SK-N-MC (cell line): Measurements from ENCODE around the gene GRAMD2B.

Source experiments
- DNase-seq: peaks from one replicate; pipeline ENCODE4 v3.0.0-alpha.2; 2011; ENCODE audit warnings: low read depth, low spot score
- H3K27ac ChIP-seq: fragments of 200-600 bp; sonication (generic); 2 replicates; pipeline ENCODE4 v1.5.1; 2016; ENCODE audit warnings: mixed run types
- H3K36me3 ChIP-seq: fragments of 200-600 bp; sonication (generic); 2 replicates; pipeline ENCODE4 v1.6.1; 2017; ENCODE audit warnings: antibody characterized with exemption, low read length, mixed read lengths; ENCODE audit not compliant: insufficient read depth
- H3K4me3 ChIP-seq: fragments of 200-600 bp; sonication (generic); 2 replicates; pipeline ENCODE4 v1.5.1; 2016
- H3K9ac ChIP-seq: fragments of 200-600 bp; sonication (generic); 2 replicates; pipeline ENCODE4 v1.8.0; 2017; ENCODE audit warnings: mixed run types, mixed read lengths; ENCODE audit not compliant: insufficient read length
- H3K9me3 ChIP-seq: fragments of 200-600 bp; sonication (generic); 2 replicates; pipeline ENCODE4 v1.6.1; 2017; ENCODE audit warnings: low read depth, mild to moderate bottlenecking, antibody characterized with exemption, low read length, moderate library complexity, mixed read lengths
- EZH2 ChIP-seq: fragments of 200-600 bp; sonication (generic); IDR thresholded peaks from one replicate; pipeline ENCODE4 v1.6.1; 2017; ENCODE audit warnings: antibody characterized with exemption
- FOXP2 ChIP-seq: optimal IDR thresholded peaks from 2 replicates; pipeline ENCODE3; 2011; ENCODE audit warnings: mild to moderate bottlenecking, moderate library complexity; ENCODE audit not compliant: insufficient read depth; ENCODE audit errors: extremely low read length, control extremely low read depth
- POLR2AphosphoS5 ChIP-seq: IDR thresholded peaks from 2 replicates; pipeline ENCODE4 v1.6.1; 2012; ENCODE audit warnings: mild to moderate bottlenecking, low read depth, low read length, borderline replicate concordance

The GRAMD2B gene

DNA sequence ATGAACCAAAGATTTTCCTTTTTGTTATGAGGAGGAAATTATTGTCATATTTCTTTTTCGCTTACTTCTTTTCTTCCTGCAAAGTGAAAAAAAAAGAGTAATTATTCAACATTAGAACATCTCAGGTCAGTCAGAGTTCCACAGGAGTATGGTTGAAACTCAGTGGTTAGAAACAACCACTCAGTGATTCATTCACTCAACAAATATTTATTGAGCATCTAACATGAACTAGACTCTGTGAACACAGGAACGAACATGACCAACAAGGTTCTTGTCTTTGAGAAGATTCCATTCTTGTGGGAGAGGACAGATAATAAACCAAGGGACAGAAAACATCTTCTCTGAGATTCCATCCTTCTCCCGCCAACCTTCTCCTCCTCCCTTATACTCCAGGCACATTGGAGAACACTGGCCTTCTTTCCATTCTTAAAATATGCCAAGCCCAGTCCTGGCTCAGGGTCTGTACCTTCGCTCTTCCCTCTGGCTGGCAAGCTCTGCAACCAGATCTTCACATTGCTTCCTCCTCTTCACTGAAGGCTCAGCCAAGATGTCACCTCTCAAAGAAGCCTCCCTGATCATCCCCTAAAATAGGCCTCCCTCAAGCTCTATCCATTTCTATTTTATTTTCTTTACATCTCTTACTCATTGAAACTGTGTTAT lies 6.8 kb upstream of the GRAMD2B start:
- no peak for DNase-seq
- H3K4me3 ChIP-seq = no peak overlapping the region
- H3K27ac ChIP-seq = no peak overlapping the region
- TF ChIP-seq POLR2AphosphoS5 = no peak
- no peak for TF ChIP-seq EZH2
- TF ChIP-seq FOXP2 = no peak
- no peaks in the 10 kb centered on the region for H3K9me3 ChIP-seq
- no peak overlapping the region for H3K9ac ChIP-seq
- H3K36me3 ChIP-seq = no peaks in the 10 kb centered on the region

DNA sequence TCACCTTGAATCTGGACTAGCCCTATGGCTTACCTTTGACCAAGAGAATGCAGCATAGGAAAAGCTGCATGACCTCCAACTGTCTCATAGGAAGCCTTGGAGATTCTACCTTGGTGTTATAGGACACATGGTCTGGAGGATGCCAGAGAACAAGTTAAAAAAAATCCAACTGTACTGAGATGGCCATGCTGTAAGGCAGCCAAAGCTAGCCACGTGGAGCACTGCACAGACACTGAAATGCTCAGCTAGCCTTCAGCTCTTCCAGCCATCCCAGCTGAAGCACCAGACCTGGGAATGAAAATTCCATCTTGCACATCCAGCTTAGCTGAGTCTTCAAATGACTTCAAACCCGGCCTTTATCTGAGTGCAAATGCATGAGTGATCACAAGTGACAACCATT lies 6.0 kb upstream of the GRAMD2B start:
- DNase-seq = no peak
- no peak overlapping the region for H3K4me3 ChIP-seq

DNA sequence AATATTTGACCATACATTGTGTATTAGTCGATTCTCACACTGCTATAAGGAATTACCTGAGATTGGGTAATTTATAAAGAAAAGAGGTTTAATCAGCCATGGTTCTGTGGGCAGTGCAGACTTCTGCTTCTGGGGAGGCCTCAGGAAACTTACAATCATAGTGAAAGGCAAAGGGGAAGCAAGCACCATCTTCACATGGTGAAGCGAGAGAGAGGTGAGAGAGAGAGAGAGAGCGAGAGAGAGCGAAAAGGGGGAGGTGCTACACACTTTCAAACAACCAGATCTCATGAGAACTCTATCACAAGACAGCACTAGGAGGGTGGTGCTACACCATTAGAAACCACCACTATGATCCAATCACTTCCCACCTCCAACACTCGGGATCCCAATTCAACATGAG lies 4.1 kb upstream of the GRAMD2B start:
- DNase-seq = no peak
- TF ChIP-seq FOXP2 = no peak
- no peak for TF ChIP-seq POLR2AphosphoS5
- no peak for TF ChIP-seq EZH2
- H3K4me3 ChIP-seq = no peak overlapping the region
- H3K36me3 ChIP-seq = no peaks in the 10 kb centered on the region
- no peaks in the 10 kb centered on the region for H3K9me3 ChIP-seq
- H3K9ac ChIP-seq = no peak overlapping the region
- H3K27ac ChIP-seq = no peak overlapping the region

More for the DNA sequence above, 6.0 kb upstream of the GRAMD2B start:
- H3K9ac ChIP-seq = no peak overlapping the region
- H3K27ac ChIP-seq = no peak overlapping the region
- no peaks in the 10 kb centered on the region for H3K36me3 ChIP-seq
- H3K9me3 ChIP-seq = no peaks in the 10 kb centered on the region
- TF ChIP-seq POLR2AphosphoS5 (no peak), FOXP2 (no peak), EZH2 (no peak)

DNA sequence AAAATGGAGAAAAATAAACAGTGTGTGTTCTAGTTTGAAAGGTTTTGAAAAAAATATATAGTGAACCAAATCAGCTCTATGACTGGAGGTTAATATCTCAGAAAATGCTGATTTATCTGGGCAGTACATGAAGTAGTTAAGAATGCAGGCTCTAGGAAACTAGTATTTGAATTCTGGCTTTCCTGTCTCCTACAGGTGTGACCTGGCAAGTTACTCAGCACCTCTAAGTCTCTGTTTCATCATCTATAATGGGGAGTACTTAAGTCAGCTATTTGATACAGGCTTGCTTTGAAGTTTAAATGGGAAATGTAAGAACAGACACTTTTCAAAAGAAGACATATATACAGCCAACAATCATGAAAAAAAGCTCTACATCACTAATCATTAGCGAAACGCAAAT lies 5.2 kb downstream of the GRAMD2B start:
- no peak overlapping the region for H3K4me3 ChIP-seq
- no peak for TF ChIP-seq FOXP2
- no peak for TF ChIP-seq EZH2
- TF ChIP-seq POLR2AphosphoS5 = no peak
- H3K9me3 ChIP-seq = no peaks in the 10 kb centered on the region
- no peaks in the 10 kb centered on the region for H3K36me3 ChIP-seq
- no peak overlapping the region for H3K27ac ChIP-seq
- no peak overlapping the region for H3K9ac ChIP-seq
- no peak for DNase-seq

DNA sequence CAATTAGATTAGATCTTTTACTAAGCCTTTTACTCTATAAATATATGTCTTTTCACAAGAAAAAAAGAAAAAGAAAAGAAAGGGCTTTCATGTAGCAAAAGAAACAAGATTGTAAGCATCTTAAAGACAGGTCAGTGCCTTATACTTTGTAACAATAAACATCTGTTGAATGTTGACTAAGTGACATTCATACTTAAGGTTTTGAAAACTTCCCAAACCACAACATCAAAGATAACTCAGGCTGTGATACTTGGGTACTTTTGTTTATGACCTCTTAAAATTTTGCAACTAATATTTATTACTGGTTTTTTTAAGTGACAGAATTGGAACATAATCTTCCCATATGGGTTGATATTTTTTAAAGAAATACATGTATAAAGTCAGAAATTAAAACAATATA lies 7.4 kb downstream of the GRAMD2B start:
- no peak for TF ChIP-seq EZH2
- no peak for TF ChIP-seq FOXP2
- no peak overlapping the region for H3K9ac ChIP-seq
- no peaks in the 10 kb centered on the region for H3K36me3 ChIP-seq
- no peak overlapping the region for H3K27ac ChIP-seq
- H3K9me3 ChIP-seq = no peaks in the 10 kb centered on the region
- DNase-seq = no peak
- no peak overlapping the region for H3K4me3 ChIP-seq

DNA sequence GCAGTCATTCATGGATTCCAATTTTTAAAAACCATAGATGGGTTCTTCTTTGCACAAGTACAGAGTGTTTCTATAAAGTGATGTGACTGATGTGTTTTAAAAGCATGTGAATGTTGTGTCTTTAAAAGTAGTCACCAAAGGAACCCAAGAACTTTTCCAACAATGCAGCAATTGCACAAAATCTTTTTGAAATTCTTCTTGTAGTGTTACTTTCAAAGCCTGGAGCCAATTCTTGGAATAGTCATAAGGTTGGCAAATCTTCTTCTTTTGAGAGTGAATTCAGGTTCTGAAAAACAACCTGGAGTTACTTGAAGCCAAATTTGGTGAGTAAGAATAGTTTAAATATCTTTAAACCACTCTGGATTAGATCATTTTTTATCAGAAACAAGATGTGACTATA lies 10.5 kb downstream of the GRAMD2B start:
- Histone ChIP-seq H3K36me3 (no peaks in the 10 kb centered on the region), H3K9ac (no peak overlapping the region), H3K27ac (no peak overlapping the region), H3K9me3 (no peaks in the 10 kb centered on the region), H3K4me3 (no peak overlapping the region)
- DNase-seq = no peak
- TF ChIP-seq FOXP2 (no peak), EZH2 (no peak), POLR2AphosphoS5 (no peak)

DNA sequence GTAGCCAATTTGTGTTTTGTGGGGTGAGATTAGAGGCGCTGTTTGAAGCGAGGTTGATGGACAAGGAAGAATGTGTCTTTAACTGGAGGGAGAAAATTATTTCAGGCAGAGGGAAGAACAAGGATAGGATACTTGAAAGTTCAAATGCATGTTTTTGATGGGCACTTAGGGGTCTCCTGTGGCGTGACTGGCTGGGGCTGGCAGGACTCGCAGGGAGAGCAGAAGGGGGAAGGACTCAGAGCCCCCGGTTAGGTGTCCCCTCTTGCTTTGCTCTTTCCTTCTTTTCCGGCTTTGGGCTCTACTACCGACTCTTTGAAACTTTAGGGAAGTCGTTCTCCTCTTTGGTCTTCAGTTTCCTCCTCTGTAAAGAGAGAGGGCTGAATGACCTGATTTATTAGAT lies 12.1 kb downstream of the GRAMD2B start:
- no peaks in the 10 kb centered on the region for H3K9me3 ChIP-seq
- no peak overlapping the region for H3K9ac ChIP-seq
- DNase-seq = no peak
- TF ChIP-seq POLR2AphosphoS5 (no peak), FOXP2 (no peak), EZH2 (no peak)
- H3K36me3 ChIP-seq = no peaks in the 10 kb centered on the region
- H3K4me3 ChIP-seq = no peak overlapping the region
- H3K27ac ChIP-seq = no peak overlapping the region

DNA sequence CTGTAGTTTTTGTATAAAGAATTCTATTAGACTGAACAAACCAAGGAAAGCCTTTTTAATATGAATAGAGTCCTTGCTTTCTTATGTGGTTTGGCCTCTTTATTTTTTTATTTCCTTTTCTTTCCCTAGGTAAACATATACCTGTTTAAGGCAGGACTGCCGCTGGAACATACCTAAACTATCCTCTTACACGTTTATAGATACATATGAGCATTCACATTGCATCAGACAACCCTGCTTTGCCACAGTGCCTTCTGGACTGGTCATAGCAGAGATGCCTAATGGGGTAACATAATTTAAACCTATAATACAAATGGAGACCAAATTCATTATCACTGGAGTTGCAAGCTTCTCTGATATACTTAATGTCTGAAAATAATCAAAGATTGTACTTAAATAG lies 12.5 kb downstream of the GRAMD2B start:
- H3K9me3 ChIP-seq = no peaks in the 10 kb centered on the region
- no peaks in the 10 kb centered on the region for H3K36me3 ChIP-seq
- no peak overlapping the region for H3K4me3 ChIP-seq
- TF ChIP-seq POLR2AphosphoS5 = no peak
- TF ChIP-seq EZH2 = no peak
- TF ChIP-seq FOXP2 = no peak
- H3K9ac ChIP-seq = no peak overlapping the region
- DNase-seq = no peak
- no peak overlapping the region for H3K27ac ChIP-seq

DNA sequence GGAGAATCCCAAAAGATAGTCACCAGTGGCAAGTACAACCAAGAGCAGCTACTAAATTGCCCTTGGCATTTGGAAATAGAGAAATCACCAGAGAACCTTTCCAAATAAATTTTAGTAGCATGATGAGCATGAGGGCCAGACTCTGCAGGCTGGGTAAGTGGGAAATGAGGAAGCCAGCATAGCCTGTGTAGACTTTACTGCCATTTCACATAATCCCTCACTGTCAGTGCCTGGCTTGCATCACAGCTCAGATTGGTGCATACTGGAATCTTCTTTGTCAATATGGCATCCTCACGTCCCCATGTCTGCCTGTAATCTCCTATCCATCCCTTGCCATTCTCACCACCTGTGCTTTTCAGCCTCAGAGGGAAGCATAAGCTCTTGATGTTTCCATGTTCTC lies 14.5 kb downstream of the GRAMD2B start:
- no peak for DNase-seq
- Histone ChIP-seq H3K4me3 (no peak overlapping the region), H3K36me3 (no peaks in the 10 kb centered on the region), H3K27ac (no peak overlapping the region), H3K9ac (no peak overlapping the region), H3K9me3 (no peaks in the 10 kb centered on the region)
- TF ChIP-seq POLR2AphosphoS5 = no peak
- no peak for TF ChIP-seq FOXP2
- no peak for TF ChIP-seq EZH2
